ENCODE data around the gene NUDT14.

- TF ChIP-seq POLR2A (IDR thresholded peaks at IDR 0.05; ENCODE audit: extremely low read depth, insufficient read length) = no peak
- no peak for TF ChIP-seq CTCF (IDR thresholded peaks at IDR 0.05; ENCODE audit: low read depth, low read length)
- peak; percentile 50; the same call in 1 of the 2 replicates for TF ChIP-seq MAX (IDR thresholded peaks at IDR 0.05; ENCODE audit: low read depth, low read length)
Observed at GRCh38 chr14:105199093-105199492, 18.0 kb upstream of the NUDT14 start.

Data from NB4 (cell line).